Measurements from ENCODE around the gene KCTD3.

KCTD3 gene

DNA sequence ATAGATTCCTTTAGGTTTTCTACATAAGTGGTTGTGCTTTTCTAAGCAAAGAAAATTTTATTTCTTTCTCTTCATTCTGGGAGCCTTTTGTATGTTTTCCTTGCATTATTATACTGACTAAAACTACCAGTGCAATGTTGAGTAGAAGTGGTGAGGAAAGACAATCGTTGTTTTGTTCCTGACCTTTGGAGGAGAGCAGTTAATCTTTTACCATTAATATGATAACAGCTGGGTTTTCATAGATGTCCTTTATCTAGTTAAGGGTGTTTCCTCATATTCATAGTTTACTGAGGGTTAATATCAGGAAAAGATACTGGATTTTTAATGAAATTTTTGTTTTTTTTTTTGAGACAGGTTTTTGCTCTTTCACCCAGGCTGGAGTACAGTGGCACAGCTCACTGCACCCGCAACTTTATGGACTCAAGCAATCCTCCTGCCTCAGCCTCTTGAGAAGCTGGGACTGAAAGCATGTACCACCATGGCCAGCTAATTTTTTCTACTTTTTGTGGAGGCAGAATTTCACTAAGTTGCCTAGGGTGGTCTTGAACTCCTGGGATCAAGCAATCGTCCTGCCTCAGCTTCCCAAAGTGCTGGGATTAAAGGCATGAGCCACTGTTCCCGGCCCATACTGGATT, 9.0 kb upstream of the KCTD3 start:
- DNase-seq, result no peak

DNA sequence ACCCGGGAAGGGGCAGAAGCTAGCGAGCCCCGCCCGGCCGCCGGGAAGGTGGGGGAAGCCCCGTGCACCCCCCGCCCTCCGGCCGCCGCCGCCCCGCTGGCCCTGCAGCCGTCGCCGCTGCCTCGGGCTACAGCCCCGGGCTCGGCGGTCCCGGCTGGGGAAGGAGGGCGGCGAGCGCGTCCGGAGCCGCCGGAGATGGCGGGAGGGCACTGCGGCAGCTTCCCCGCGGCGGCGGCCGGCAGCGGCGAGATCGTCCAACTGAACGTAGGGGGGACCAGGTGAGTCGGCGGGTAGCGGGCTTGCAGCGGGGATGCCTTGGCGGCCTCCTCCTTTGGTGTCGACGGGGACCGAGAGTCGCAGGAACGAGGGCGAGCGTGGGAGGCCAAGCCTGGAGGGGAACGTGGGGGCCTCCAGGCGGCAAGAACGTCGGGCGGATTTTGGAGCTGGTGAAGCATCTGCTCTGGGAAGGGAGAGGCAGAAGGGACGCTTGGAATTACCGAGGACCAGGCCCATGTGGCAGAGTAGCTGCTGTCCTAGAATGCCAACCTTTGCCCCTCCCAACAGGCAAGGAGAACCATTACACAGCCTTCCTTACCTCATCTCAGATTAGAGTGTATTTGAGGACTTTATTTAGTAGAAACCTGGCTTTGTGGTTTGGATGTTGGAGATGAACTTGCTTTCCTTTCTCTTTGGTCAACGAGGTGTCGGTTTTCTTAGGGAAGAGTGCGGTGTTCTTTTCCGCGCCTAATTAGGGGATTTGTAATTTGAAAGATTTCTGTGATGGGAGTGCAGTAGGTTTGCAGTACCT, 591 bp downstream of the KCTD3 start:
- DNase-seq, result peak; percentile 24

DNA sequence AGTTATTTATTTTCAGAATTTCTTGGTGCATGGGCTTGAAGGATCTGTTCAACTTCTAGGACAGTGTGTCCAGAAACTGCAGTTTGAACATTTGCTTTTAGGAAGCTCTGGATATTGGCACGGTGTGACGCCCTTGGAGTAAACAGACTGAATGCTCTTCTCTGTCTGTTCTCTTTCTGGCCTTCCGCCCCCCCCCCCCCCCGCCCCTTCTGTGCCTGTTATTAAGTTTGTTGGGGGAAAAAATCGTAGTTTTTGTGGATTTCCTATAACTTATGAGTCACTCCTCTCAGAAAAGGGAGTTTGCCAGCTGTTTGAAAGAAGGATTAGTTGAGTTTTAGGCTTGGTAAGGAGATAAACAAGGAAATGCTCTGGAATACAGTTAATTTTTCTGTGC, 1.2 kb downstream of the KCTD3 start:
- DNase-seq, result no peak

DNA sequence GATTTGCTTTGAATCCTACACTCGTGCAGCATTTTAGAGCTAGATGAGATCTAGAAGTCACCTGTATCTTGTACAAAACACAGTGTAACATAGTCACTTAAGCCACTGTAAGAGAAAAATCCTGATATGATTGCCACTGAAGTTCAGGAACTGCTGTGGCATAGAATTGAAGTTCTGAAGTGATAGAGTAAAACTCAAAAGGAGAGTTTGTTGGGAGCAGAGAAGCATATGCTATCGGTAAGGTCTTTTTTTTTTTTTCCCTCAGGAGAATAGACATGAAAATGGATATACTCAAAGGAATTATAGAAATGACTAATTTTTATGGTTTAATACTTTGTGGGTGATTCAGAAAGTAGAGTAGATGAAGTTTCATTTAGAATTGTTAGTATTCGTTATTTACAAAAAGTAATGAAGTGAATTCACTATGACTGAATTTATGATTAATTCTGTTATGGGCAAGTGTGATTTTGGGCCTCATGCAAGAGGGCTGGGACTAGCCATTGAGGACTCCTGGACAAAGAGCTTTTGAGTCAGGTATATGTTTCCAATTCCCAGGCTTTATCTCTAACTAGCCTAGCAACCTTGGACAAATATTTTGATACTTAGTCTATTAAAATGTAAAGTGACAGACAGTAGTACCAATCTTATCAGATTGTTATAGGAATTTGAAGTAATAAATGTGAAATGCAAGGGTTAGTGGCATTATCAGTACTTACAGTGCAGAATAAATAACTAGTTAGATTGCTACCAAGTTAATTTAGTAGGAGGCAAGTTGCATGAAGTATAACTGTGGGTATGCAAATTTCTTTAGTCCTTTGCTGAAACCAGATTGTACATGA, 3.1 kb downstream of the KCTD3 start:
- DNase-seq, result no peak

DNA sequence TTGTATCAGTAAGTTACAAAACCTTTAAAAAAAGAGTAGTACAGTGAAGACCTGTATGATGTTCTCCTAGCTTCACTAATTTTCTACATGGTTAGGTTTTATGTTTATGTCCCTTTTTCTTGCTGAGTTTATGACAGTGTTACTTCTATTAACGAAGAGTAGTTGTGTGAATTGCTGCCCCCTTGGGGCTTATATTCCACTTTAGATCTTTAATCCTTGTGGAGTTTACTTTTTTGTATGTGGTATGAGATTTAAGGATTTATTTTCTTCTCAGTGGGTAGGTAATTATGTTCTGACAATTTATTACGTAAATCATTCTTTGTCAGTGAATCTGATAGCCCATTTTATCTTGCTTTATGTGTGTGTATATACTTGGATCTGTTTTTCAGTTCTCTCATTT, 14.8 kb downstream of the KCTD3 start:
- no peak for DNase-seq

DNA sequence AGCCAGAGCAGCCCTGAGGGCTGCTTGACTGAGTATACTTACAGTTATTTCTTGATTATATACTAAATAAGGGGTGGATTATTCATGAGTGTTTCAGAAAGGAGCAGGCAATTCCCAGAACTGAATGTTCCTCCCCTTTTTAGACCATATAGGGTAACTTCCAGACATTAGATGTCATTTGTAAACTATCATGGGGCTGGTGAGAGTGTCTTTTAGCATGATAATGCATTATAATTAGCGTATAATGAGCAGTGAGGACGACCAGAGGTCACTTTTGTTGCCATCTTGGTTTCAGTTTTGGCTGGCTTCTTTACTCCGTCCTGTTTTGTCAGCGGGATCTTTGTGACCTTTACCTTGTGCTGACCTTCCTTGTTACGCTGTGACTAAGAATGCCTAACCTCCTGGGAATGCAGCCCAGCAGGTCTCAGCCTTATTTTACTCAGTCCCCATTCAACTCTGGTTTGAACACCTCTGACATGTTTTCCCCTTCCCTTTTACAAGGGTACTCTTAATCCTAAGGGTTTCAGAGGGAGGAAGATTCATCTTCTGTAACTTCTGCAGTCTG, 16.2 kb downstream of the KCTD3 start:
- DNase-seq, result no peak

DNA sequence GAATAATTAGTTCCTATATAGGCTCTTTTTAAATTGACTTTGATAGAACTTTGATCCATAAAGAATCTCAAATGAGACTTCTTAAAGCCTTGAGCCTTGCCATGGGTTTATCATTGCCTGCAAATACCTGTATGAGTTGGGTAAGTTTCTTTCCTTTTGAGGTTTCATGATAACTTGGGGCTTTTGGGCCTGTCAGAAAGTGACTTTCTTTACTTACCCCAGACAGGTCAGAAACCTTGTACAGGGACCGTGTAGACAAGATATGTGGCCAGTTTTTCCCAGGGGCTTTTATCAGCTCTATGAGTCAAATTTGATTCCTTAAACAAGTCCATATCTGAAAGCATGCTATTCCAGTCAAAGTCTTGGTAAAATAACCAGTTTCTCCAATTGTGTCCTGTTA, 17.3 kb downstream of the KCTD3 start:
- no peak for DNase-seq

DNA sequence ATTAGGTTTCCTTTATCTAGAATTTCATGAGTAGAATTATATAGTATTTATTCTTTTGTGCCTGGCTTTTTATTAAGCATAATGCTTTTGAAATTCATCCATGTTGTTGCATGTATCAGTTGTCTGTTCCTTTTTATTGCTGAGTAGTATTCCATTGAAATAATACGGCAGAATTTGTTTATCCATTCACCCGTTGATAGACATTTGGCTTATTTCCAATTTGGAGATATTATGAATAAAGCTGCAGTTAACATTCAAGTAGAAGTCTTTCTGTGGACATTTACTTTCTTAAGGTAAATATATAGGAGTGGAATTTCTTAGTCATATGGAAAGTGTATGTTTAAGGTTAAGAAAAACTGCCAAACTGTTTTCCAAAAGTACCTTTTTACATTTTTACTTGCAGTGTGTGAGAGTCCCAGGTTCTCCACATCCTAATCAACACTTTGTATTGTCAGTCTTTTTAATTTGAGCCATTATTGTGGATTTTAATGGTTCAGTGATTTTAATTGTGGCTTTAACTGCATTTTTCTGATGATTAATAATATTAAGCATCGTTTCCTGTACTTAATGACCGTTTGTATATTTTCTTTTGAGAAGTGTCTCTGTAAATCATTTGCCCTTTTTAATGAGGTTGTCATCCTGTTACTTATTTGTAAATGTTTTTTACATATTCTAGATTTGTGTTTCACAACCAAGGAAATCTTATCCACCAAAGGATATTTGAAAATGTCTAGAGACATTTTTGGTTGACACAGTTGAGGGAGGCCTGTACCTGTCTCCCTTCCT, 22.7 kb downstream of the KCTD3 start:
- DNase-seq, result no peak

DNA sequence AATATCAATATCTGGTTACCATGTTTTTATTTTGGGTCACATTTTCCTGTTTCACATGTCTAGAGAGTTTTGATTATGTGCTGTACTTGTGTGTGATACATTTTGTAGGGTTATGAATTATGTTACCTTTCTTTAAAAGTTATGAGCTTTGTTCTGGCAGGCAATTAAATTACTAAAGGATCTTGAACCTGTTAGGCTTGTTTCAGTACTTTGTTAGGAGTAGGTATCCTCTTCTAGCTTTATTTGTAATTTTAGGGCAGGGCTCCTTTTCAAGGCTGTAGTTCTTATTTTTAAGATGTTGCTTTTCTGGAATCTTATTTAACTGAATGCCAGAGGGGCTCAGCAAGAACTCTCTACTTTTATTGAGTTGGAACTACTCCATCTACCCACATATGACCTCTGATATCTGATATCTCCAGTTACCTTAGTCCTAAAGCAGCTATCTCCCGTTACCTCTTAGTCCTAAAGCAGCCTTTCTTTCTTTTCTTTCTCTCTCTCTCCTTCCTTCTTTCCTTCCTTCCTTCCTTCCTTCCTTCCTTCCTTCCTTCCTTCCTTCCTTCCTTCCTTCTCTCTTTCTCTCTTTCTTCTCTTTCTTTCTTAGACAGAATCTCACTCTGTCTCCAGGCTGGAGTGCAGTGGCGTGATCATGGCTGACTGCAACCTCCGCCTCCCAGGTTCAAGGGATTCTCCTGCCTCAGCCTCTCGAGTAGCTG, 23.8 kb downstream of the KCTD3 start:
- DNase-seq, result no peak

DNA sequence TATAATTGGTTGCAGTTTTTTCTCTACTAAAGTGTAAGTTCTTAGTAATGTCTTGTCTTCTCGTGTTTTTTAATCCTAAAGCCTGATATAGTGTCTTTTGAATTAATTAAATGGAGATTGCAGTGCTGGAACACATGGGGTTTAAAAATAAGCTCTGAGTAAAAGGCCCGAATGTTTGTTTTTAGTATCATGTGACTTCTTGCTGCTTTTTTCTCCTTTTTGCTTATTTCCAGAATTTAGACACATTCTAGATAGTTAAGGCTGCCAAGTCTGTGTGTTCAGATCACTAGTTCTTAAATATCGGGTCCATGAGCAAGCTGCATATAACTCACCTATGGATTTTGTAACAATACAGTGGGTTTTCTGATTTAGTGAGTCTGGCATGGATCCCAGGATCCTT, 27.5 kb downstream of the KCTD3 start:
- DNase-seq, result no peak

DNA sequence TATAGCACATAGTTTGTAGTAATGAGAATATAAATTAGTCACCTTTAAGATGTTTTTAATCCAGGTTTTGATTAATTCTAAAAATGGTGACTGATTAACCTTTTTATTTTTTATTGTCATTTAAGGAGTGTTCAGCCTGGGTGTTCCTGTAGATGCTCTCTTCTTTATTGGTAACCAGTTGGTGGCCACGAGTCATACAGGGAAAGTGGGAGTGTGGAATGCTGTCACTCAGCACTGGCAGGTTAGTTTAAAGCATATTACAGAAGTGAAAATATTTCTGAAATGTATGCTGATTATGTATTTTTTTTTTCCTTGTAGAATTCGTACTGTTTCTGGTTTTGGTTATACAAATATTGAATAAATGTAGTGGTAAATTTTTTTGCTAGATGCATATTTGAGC, 28.1 kb downstream of the KCTD3 start:
- DNase-seq, result no peak

DNA sequence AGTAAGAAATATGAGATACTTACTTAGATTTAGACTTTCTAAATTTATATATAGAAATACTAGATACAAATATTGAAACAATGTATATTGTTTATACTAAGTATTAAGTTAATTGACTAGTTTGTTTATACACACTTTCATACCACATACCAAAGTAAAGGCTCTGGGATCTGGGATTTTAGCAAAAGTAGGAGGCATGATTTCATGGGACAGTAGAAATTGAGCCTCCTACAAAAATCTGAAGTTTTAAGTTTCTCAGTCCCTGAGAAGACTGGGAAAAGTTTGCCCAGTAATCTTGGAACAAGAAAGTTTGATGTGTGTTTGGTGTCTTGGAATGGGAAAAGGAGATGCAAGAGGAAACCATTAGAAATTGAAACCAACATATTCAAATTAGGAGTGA, 30.9 kb downstream of the KCTD3 start:
- DNase-seq, result no peak

DNA sequence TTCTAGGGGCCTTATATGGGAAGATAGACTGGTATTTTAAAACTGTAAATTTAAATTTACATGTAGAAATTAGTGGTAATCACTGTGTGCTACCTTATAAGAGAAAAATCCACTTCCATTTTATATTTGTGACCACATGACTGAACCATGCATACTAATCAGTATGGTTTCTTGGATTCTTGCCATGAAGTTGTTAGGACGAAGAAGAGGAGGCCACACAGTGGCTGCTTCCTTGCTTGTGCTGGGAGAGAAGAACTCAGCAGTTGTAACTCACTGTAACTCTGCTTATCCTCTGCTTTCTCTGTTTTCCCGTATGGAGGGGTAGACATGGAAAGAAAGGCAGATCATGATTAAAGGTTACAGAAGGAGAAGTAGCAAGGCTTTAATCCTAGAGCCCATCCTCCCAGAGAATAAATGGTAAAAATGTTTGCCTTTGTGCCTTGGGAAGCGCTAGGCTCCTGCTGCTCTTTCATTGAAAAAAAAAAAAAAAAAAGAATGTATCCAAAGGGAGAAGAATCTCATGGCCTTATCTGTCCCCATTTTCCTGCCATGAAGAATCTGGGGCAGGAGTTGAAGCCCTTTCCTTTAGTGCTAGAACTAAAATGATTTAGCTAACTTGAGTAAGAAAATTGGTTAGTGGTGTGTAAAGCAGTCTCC, 32.4 kb downstream of the KCTD3 start:
- DNase-seq, result no peak

DNA sequence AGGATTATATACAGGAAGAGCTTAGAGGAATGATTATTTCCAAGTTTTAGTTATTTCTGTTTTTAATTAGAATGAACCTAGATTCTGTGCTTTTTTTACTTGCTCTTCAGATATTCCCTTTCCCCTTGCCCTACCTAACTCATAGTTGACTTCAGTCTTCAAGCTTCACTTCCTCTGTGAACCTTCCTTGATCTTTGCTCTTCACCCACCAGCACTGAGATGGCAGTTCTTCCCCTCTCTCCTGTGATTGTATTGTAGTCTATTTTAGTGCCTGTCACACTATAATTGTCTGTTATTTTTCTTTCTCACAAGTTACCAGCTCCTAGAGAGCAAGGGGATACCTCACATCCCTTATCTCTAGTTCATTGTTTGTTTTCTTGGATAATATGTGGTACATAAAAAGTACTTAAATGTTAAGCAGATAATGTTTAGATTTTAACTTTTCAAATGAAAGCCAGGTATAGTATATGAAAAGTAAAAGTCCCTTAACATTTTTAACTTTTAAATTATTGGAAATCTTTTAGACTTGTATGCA, 33.2 kb downstream of the KCTD3 start:
- DNase-seq, result no peak

DNA sequence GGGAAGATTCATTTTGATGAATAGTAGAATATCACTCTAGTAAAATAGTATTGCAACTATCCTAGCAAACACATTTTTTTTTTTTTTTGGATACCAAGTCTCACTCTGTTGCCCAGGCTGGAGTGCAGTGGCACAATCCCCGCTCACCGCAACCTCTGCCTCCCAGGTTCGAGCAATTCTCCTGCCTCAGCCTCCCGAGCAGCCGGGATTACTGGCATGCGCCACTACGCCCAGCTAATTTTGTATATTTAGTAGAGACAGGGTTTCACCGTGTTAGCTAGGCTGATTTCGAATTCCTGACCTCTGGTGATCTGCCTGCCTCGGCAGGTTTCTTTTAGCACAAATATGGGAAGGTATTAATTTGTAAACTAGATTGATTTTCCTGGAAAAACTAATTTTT, 33.8 kb downstream of the KCTD3 start:
- DNase-seq, result no peak

DNA sequence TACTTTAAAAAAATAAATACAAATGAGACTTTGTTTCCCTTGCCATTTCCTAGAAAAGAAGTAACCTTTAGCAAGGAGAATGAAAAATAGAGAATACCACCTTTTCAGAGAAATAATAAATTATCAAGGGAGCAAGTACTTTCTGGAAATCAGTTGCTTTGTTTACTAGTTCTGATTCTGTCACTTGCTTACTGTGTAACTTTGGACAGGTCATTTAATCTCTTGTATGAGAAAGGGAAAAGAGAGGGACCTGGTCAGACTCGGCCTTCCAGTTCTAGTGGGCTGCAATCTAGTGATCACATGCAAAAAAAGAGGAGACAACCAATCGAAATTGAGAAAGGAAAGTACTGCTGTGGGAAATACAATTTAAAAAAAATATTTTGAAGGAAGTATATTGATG, 34.2 kb downstream of the KCTD3 start:
- DNase-seq, result no peak

DNA sequence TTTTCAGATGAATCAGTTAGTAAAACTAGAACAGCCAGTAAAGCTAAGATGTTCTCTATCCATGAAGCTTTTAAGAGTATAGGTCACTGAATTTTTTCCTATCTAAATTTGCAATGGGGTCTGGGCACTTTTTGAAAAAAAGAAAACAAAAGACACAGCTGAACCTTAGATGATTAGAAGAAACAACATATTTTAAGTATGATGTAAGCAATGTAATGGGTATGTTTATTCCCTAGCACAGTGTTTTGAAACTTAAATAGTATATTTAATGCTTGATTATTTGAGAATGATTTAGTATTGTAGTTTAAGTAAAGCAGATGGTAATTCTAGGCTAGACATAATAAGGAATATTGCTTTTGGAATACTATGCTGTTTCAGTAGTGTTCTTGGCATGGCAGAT, 36.2 kb downstream of the KCTD3 start:
- no peak for DNase-seq

DNA sequence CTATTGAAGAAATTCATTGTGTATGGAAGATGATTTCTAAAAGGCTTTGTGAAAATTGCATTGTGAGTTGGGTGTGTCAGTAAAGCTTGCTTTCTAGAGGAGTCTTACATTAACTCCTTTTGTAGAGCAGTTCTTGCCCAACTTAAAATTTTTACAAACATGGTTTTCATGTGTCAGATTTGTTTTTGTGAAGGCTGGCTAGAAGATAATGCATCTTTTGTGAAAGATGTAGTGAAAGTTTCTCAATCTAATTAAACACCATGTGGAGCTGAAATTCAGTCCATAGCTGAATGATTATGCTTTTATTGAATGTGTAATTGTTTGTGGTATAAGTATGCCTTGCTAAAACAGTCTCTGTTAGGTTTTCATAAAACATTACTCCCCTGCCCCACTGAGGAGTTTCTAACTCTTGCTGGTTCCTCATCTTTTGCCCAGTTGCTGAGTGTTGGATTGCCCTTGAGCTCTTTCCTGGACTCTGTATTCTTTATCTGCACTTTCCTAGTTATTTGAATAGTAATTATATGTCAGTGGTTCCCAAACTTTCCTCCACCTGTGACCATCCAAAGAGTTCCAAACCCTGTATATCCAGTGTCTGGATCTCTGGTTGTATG, 38.0 kb downstream of the KCTD3 start:
- no peak for DNase-seq

DNA sequence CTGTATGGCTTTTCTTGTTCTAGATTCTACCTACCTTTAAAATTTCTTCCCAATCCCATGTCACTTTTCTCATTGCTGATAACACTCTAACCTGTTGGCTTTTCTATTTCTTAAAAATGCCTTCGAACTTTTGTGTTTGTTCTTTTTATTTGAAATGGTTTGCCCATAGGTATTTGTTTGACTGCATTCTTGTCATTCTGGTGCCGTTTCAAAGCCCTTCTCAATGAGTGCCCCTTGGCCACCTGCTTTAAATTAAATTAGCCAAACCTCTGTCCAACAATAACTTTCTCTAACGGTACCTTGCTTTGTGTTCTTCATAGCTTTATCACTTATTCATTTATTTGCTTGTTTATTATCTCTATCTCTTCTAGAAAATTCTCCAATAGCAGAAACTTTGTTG, 38.9 kb downstream of the KCTD3 start:
- DNase-seq, result no peak

DNA sequence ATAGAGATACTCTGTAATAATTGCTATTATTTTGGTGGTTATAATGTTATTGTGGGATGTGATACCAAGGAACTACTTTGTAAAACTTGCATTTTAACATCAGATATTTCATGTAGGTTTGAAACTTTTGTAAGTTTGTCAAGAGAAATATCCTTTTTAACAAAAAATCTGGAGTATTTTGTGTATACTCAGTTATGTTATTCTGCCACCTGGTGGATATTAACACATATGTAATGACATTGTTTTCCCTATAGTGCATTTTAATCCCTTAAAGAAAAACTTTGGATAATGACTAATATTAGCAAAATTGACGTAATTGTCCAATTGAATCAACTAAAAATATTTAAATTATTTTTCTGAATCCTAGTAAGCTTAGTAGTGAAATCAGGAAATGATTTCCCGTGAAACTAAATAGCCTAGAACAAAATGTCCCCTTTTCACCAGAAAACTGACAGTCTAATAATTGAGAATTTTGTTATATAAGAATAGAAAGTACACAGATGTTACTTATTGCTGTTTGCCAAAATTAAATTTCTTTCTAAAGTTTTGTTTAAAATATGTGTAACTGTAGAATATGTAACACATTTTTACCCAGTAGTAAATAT, 39.6 kb downstream of the KCTD3 start:
- DNase-seq, result no peak

All from activated T-cell treated with anti-CD3 and anti-CD28 coated beads for 4 hours (primary cell).